GM12872 (cell line): ENCODE measurements around the gene HYAL3.

Experiments used
- CTCF ChIP-seq: IDR thresholded peaks from 3 replicates; pipeline ENCODE4 v1.5.1; 2011; ENCODE audit warnings: low read depth, mild to moderate bottlenecking, low read length, moderate library complexity; ENCODE audit not compliant: insufficient read depth

Gene HYAL3

GRCh38 chr3:50325497-50326181, 26.4 kb upstream of the HYAL3 start:
- no peak for TF ChIP-seq CTCF

- TF ChIP-seq CTCF = no peak
Observed at GRCh38 chr3:50325113-50325480, 25.9 kb upstream of the HYAL3 start.

GRCh38 chr3:50324351-50325112, 25.3 kb upstream of the HYAL3 start:
- peak; percentile 88 for TF ChIP-seq CTCF

GRCh38 chr3:50323614-50324199, 24.5 kb upstream of the HYAL3 start:
- no peak for TF ChIP-seq CTCF

- TF ChIP-seq CTCF = no peak
Observed at GRCh38 chr3:50323092-50323600, 23.9 kb upstream of the HYAL3 start.

GRCh38 chr3:50322386-50323091, 23.3 kb upstream of the HYAL3 start, which contains the start of gene HYAL2:
TSS of gene HYAL2 (minus strand) at chr3:50322745. CDS start at chr3:50320489, 2,256 bp downstream.
- TF ChIP-seq CTCF = no peak

GRCh38 chr3:50322115-50322385, 22.8 kb upstream of the HYAL3 start:
- TF ChIP-seq CTCF = no peak
